K562 (cell line): ENCODE measurements around the gene RAB31. TPM values are rescaled to one million over a fixed set of nuclear protein-coding genes. Genes with fewer than 3 reads are reported as not detected.

ENCODE experiments used
- ARID1B ChIP-seq: fragments of 450-650 bp; IDR thresholded peaks from 2 replicates; pipeline ENCODE4 v1.6.1; 2016; ENCODE audit warnings: antibody characterized with exemption, mild to moderate bottlenecking, inconsistent platforms
- HCFC1 ChIP-seq: IDR thresholded peaks from 2 replicates; pipeline ENCODE4 v1.6.1; 2012; ENCODE audit warnings: low read depth, low read length, improper control_type of control experiment
- MTA3 ChIP-seq: fragments of 450-650 bp; formaldehyde crosslinking; IDR thresholded peaks from 2 replicates; pipeline ENCODE4 v1.6.1; 2017; ENCODE audit warnings: mild to moderate bottlenecking, borderline replicate concordance
- RBM34 ChIP-seq: fragments of 200-400 bp; formaldehyde crosslinking; IDR thresholded peaks from 2 replicates; pipeline ENCODE4 v1.6.1; 2018; ENCODE audit warnings: low read length, borderline replicate concordance; ENCODE audit not compliant: insufficient read depth
- ZFP36 ChIP-seq: fragments of 150-350 bp; IDR thresholded peaks from 2 replicates; pipeline ENCODE4 v1.6.1; 2018; ENCODE audit warnings: low read length, low read depth; ENCODE audit not compliant: partially characterized antibody
- ZNF263 ChIP-seq: sonication (generic); formaldehyde crosslinking; IDR thresholded peaks from 2 replicates; pipeline ENCODE4 v1.8.0; 2022; ENCODE audit warnings: mild to moderate bottlenecking, missing genetic modification reagents, borderline replicate concordance
- ZNF589 ChIP-seq: fragments of 200-800 bp; sonication (Bioruptor generic); IDR thresholded peaks from 2 replicates; pipeline ENCODE4 v1.6.1; 2016; ENCODE audit warnings: low read depth, missing genetic modification characterization, missing compliant biosample characterization
- polyA plus RNA-seq, 8 experiments: library from polyadenylated mRNA; depleted of rRNA in 4 of 8; stranded (reverse) in 5 of 8; unstranded in 3 of 8; fragments of >200 nt; fragmentation: Nextera tagmentation in 2 of 8; fragmentation: Illumina TruSeq in 1 of 8; extraction: Ambion mirVana in 2 of 8; extraction: Trizol in 1 of 8; gene quantifications; 2 replicates each; pipeline versions ENCODE4 v1.2.1 to v1.2.3, GENCODE V29; 2011 to 2014; ENCODE audit warnings: inconsistent platforms in 1 of 8, missing spikeins in 1 of 8
- total RNA-seq, 7 experiments: library from RNA; depleted of rRNA in 6 of 7; stranded (reverse); fragments of >200 nt in 6 of 7; fragmentation: Illumina TruSeq in 2 of 7; extraction: Trizol in 2 of 7; gene quantifications; 2 replicates each; pipeline versions ENCODE4 v1.2.1 to v1.2.3, GENCODE V29; 2011 to 2021; ENCODE audit warnings: low replicate concordance in 1 of 7
- TF ChIP-seq, protein P1 (sequence below), 2 experiments: fragments of 450-650 bp; IDR thresholded peaks; 2 replicates each; pipeline ENCODE4 v1.6.1; 2016; ENCODE audit warnings: mild to moderate bottlenecking in 2 of 2, borderline replicate concordance in 1 of 2, low read depth in 1 of 2, moderate library complexity in 1 of 2
- TF ChIP-seq, protein P2 (sequence below): IDR thresholded peaks from 3 replicates; pipeline ENCODE4 v1.6.1; 2011; ENCODE audit warnings: borderline replicate concordance, mild to moderate bottlenecking; ENCODE audit not compliant: insufficient read length, insufficient read depth
- TF ChIP-seq, protein P3 (sequence below): conservative IDR thresholded peaks from 2 replicates; pipeline ENCODE4 v1.6.1; 2011; ENCODE audit warnings: low read depth, mild to moderate bottlenecking, low read length; ENCODE audit not compliant: control insufficient read depth
- TF ChIP-seq, protein P4 (sequence below): fragments of 450-650 bp; IDR thresholded peaks from 2 replicates; pipeline ENCODE4 v1.6.1; 2014; ENCODE audit warnings: low read depth, mild to moderate bottlenecking, moderate library complexity, borderline replicate concordance

The RAB31 gene
- total and polyA plus RNA-seq, 9 of the 15 experiments (the other 6 are each of a cell fraction or from before 2014, with no cell fraction given), result 20.7 to 70.4 (median 41.3) TPM

DNA sequence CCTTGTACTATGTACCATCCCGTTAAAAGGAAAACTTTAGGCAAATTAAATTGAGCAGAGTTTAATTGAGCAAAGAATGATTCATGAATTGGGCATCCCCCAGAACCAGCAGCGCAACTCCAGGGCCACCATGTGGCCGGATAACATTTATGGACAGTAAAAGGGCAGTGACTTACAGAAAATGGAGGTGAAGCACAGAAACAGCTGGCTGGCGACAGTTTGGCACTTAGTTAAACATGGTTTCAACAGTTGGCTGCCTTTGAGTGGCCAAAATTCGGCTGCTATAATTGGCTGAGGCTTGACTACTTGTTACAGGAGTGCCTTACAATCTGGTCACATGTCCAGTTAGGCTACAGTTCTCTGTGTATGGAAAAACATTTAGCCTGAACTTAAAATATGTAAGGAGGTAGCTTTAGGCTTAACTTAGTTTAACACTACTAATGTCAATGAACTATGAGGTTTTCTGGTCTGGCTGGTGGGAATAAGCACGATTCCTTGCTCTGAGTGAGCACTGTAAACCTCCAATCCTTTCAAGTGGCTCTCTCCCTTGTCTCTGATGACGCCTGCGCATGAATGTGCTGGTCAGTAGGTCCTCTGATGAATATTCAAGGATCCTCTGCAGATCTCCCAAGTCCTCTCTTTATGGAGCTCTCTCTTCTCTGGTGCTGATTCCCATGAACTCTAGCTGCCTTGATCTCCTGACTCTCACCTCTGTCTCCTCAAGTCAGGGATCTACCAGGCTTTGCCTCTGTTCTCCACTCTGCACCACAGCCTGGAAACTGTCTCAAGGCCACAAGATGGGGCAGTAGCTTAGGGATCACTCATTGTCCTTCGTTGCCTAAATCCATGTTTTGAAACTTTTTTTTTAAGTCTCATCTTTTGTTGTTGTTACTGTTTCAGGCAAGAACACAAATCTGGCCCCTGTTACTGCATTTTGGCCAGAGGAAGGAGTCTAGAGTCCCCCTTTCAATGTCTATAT, 24.4 kb upstream of the RAB31 start (continued):
- TF ChIP-seq, protein P1, sequence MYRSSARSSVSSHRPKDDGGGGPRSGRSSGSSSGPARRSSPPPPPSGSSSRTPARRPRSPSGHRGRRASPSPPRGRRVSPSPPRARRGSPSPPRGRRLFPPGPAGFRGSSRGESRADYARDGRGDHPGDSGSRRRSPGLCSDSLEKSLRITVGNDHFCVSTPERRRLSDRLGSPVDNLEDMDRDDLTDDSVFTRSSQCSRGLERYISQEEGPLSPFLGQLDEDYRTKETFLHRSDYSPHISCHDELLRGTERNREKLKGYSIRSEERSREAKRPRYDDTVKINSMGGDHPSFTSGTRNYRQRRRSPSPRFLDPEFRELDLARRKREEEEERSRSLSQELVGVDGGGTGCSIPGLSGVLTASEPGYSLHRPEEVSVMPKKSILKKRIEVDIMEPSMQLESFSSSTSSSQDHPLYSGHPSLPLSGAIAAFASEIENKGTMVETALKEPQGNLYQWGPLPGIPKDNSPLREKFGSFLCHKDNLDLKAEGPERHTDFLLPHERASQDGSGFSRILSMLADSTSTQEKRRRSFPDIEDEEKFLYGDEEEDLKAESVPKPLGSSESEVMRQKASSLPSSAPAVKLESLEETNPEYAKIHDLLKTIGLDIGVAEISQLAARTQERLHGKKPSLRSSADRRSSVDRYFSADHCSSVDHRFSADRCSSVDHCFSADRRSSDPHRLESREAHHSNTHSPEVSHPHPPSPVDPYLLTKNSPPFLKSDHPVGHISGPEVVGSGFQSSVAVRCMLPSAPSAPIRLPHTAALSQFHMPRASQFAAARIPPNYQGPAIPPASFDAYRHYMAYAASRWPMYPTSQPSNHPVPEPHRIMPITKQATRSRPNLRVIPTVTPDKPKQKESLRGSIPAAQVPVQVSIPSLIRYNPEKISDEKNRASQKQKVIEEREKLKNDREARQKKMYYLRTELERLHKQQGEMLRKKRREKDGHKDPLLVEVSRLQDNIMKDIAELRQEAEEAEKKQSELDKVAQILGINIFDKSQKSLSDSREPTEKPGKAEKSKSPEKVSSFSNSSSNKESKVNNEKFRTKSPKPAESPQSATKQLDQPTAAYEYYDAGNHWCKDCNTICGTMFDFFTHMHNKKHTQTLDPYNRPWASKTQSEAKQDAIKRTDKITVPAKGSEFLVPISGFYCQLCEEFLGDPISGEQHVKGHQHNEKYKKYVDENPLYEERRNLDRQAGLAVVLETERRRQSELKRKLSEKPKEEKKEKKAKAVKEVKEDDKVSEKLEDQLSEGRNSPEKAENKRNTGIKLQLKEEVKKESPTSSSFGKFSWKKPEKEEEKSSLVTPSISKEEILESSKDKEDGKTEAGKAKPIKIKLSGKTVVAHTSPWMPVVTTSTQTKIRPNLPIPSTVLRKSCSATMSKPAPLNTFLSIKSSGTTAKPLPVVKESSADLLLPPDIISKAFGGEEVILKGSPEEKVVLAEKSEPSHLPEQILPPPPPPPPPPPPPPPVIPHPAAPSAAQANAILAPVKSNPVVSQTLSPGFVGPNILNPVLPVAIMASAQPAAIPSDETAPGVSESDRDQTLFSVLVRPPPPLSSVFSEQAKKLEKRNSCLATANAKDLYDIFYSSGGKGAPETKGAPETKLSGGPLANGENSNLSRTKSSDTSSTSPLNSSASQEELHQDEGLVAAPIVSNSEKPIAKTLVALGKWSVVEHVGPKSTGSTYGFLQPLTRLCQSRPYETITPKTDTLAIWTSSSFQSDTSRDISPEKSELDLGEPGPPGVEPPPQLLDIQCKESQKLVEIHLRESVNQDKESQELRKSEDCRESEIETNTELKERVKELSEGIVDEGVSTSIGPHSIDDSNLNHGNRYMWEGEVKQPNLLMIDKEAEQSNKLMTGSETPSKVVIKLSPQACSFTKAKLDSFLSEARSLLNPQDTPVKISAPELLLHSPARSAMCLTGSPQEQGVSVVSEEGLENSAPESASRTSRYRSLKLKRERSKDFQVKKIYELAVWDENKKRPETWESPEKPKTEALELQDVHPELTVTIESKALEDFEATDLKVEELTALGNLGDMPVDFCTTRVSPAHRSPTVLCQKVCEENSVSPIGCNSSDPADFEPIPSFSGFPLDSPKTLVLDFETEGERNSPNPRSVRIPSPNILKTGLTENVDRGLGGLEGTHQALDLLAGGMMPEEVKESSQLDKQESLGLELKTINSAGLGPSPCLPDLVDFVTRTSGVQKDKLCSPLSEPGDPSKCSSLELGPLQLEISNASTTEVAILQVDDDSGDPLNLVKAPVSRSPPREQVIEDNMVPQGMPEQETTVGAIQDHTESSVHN (IDR thresholded peaks at IDR 0.05; ENCODE audit: borderline replicate concordance in 1 of 2, low read depth in 1 of 2), result no peak
- TF ChIP-seq, protein P2, sequence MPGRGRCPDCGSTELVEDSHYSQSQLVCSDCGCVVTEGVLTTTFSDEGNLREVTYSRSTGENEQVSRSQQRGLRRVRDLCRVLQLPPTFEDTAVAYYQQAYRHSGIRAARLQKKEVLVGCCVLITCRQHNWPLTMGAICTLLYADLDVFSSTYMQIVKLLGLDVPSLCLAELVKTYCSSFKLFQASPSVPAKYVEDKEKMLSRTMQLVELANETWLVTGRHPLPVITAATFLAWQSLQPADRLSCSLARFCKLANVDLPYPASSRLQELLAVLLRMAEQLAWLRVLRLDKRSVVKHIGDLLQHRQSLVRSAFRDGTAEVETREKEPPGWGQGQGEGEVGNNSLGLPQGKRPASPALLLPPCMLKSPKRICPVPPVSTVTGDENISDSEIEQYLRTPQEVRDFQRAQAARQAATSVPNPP, result no peak
- TF ChIP-seq, protein P3, sequence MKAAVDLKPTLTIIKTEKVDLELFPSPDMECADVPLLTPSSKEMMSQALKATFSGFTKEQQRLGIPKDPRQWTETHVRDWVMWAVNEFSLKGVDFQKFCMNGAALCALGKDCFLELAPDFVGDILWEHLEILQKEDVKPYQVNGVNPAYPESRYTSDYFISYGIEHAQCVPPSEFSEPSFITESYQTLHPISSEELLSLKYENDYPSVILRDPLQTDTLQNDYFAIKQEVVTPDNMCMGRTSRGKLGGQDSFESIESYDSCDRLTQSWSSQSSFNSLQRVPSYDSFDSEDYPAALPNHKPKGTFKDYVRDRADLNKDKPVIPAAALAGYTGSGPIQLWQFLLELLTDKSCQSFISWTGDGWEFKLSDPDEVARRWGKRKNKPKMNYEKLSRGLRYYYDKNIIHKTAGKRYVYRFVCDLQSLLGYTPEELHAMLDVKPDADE, result no peak
- no peak for TF ChIP-seq RBM34
- TF ChIP-seq ZNF263, result peak; percentile 47; the same call in 1 of the 2 replicates
- TF ChIP-seq ZNF589 (CRISPR knock-in tag), result 0 out of 2 replicates have a peak, but pooled peaks have one; percentile 55
- TF ChIP-seq ARID1B, result peak; percentile 11; the same call in 1 of the 2 replicates
- TF ChIP-seq HCFC1, result peak; percentile 26; the same call in 1 of the 2 replicates
- TF ChIP-seq ZFP36, result no peak
- TF ChIP-seq, protein P4, sequence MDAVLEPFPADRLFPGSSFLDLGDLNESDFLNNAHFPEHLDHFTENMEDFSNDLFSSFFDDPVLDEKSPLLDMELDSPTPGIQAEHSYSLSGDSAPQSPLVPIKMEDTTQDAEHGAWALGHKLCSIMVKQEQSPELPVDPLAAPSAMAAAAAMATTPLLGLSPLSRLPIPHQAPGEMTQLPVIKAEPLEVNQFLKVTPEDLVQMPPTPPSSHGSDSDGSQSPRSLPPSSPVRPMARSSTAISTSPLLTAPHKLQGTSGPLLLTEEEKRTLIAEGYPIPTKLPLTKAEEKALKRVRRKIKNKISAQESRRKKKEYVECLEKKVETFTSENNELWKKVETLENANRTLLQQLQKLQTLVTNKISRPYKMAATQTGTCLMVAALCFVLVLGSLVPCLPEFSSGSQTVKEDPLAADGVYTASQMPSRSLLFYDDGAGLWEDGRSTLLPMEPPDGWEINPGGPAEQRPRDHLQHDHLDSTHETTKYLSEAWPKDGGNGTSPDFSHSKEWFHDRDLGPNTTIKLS, result no peak
- TF ChIP-seq MTA3, result peak; percentile 18; the same call in 1 of the 2 replicates
